Osteocyte (in vitro differentiated cells): ENCODE data around the gene ZNHIT1. TPM values are rescaled to one million over a fixed set of nuclear protein-coding genes. Genes with fewer than 3 reads are reported as not detected.

Experiments
- DNase-seq: peaks from one replicate; pipeline ENCODE4 v3.0.0; 2021; ENCODE audit warnings: mixed read lengths; ENCODE audit not compliant: unreplicated experiment; ENCODE audit errors: extremely low spot score
- H3K27ac Mint-ChIP-seq: one replicate; pipeline ENCODE4 v1.8.0; 2021; ENCODE audit warnings: mild to moderate bottlenecking, mixed read lengths; ENCODE audit not compliant: unreplicated experiment
- H3K27me3 Mint-ChIP-seq: one replicate; pipeline ENCODE4 v1.8.0; 2021; ENCODE audit warnings: mixed read lengths; ENCODE audit not compliant: unreplicated experiment
- H3K36me3 Mint-ChIP-seq: one replicate; pipeline ENCODE4 v1.8.0; 2021; ENCODE audit warnings: mixed read lengths; ENCODE audit not compliant: unreplicated experiment
- H3K4me1 Mint-ChIP-seq: one replicate; pipeline ENCODE4 v1.8.0; 2021; ENCODE audit warnings: mixed read lengths; ENCODE audit not compliant: unreplicated experiment
- H3K4me3 Mint-ChIP-seq: one replicate; pipeline ENCODE4 v1.8.0; 2021; ENCODE audit warnings: mild to moderate bottlenecking, moderate library complexity, mixed read lengths; ENCODE audit not compliant: unreplicated experiment
- H3K9me3 Mint-ChIP-seq: one replicate; pipeline ENCODE4 v1.8.0; 2021; ENCODE audit warnings: mixed read lengths; ENCODE audit not compliant: unreplicated experiment
- CTCF ChIP-seq: fragments of 200-600 bp; sonication (generic); IDR thresholded peaks from 2 replicates; pipeline ENCODE4 v1.5.0; 2021; ENCODE audit warnings: antibody characterized with exemption, mild to moderate bottlenecking, moderate library complexity
- total RNA-seq: library from RNA; stranded (reverse); gene quantifications from 2 replicates; pipeline ENCODE4 v1.2.1, GENCODE V29; 2021

Gene ZNHIT1
- total RNA-seq, 1 donor from 2014 or later: 66.9 TPM

- H3K36me3 Mint-ChIP-seq: no peaks in the 10 kb centered on the region
- no peak overlapping the region for H3K27ac Mint-ChIP-seq
- no peaks in the 10 kb centered on the region for H3K9me3 Mint-ChIP-seq
- no peaks in the 10 kb centered on the region for H3K4me1 Mint-ChIP-seq
- DNase-seq: no peak
- TF ChIP-seq CTCF: no peak
- H3K27me3 Mint-ChIP-seq: peaks cover 30% of the 10 kb centered on the region
- no peak overlapping the region for H3K4me3 Mint-ChIP-seq
Observed at GRCh38 chr7:101273206-101273605, 55.2 kb downstream of the ZNHIT1 start.

Other genes starting within 250 kb of the ZNHIT1 start
- not detected in 2 replicates for gene MUC12, start 248.6 kb upstream of the ZNHIT1 start, total RNA-seq
- gene MUC17, start 198.1 kb upstream of the ZNHIT1 start, total RNA-seq: not detected in 2 replicates
- 36.5 and 42.2 TPM in 2 replicates for gene TRIM56, start 132.7 kb upstream of the ZNHIT1 start, total RNA-seq
- gene SERPINE1, start 91.1 kb upstream of the ZNHIT1 start, total RNA-seq: 266 and 328 TPM in 2 replicates
- 52.9 and 57.9 TPM in 2 replicates for gene AP1S1, start 63.7 kb upstream of the ZNHIT1 start, total RNA-seq
- 0.16 and 0.24 TPM in 2 replicates for gene VGF, start 52.6 kb upstream of the ZNHIT1 start, total RNA-seq
- 0.16 TPM in 1 of 2 replicates, not detected in the other for gene NAT16, start 37.9 kb upstream of the ZNHIT1 start, total RNA-seq
- gene MOGAT3, start 17.1 kb upstream of the ZNHIT1 start, total RNA-seq: not detected in 2 replicates
- gene PLOD3, start 584 bp upstream of the ZNHIT1 start, total RNA-seq: 110 and 130 TPM in 2 replicates
- gene CLDN15, start 19.6 kb downstream of the ZNHIT1 start, total RNA-seq: 10.9 and 11.4 TPM in 2 replicates
- gene FIS1, start 26.9 kb downstream of the ZNHIT1 start, total RNA-seq: 142 and 151 TPM in 2 replicates
- gene IFT22, start 103.6 kb downstream of the ZNHIT1 start, total RNA-seq: 25.2 and 29.3 TPM in 2 replicates
- gene COL26A1, start 144.7 kb downstream of the ZNHIT1 start, total RNA-seq: 124 and 128 TPM in 2 replicates